NCI-H187 (cell line): ENCODE results near the gene SUPT6H.

Source experiments
- DNase-seq, 2 experiments: peaks; one replicate each; lab custom pipeline; 2025; lab: John Stamatoyannopoulos, UW

The SUPT6H gene

GRCh38 chr17:28661635-28662526 is at the start of gene SUPT6H, which contains the start of gene SDF2:
TSS of gene SUPT6H (plus strand) at chr17:28662205. CDS start at chr17:28673402, 11,197 bp downstream.
TSS of gene SDF2 (minus strand) at chr17:28661906. CDS start at chr17:28661876, 30 bp downstream.
- peak; percentile 46 to 92 for DNase-seq

GRCh38 chr17:28612531-28612930 is 49.5 kb upstream of the SUPT6H start:
- DNase-seq = no peak

DNA sequence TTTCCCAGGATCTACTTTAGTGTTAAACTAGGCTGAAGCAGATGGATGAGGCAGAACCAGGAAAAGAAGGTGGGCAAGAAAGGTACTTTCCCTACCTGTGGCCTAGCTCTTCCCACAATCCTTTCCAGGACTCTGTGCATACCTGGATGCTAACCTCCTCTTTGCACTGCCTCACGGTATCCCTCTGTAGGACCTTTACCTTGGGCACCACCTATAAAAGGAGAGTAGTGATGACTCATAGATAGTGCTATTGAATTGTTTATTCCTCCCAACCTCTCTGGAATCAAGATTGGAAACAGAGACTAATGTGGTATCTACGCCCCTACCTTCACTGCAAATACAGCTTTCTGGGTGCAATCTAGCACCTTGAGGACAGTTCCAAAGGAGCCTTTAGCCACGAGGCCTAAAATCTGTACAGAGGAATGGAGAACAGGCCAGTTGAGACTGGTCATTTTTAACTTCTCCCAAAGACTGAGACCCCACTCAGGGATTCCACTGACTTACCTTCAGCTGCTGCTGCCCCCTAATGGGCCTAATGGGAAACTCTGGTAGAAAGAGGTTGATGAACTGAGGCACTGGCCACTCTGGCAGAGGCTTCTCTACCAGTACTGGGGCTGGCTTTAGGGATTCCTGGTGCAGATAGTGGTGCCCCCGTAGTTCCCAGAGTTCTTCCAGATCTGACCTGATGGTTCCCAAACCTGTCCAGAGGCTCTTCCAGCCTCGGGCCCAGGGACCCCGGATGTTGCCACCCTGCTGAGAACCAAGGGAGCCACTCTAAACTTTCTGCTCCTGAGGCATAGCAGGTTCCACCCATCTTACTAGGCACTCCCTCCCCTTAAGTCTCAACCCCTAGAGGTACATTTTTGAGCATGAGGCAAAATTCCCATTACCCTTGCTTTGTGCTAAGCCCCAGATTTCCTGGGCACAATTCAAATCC is 48.8 kb upstream of the SUPT6H start:
- DNase-seq = no peak

GRCh38 chr17:28613931-28614381 is 48.0 kb upstream of the SUPT6H start, which contains the start of gene RSKR:
TSS of gene RSKR (minus strand) at chr17:28614185. CDS start at chr17:28614161, 24 bp downstream.
- DNase-seq = no peak

DNA sequence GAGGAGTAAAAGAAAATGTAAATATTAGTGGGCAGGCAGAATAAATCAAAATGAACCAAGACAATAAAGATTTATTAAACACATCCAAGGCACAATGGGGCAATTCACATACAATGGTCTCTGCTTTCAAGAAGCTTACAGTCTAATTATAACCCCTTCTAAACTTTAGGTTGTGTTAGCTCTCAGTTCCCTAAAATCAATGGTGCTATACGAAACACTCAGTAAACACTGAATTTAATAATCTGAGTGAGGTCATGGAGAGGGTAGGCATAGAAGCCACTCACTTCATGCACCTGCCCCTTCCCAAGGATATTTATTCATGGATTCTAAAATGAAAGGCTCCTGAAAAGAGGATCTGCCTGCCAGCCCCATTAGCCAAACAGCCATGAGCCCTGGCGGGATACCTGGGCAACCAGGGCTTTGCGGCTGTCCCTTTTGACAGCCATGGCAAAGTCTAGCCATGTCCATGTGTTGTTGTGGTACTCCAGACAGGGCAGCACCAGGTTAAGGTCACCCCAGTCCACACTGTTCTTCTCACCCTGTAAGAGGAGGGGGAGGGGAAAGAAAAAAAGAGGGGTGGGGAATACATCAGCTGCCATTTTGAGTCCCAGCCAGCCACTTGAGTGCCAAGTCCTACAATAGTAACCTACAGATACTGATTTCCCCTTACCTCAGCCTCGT is 46.6 kb upstream of the SUPT6H start:
- no peak for DNase-seq

GRCh38 chr17:28616281-28616680 is 45.7 kb upstream of the SUPT6H start:
- DNase-seq = no peak

- DNase-seq = no peak
Measured at GRCh38 chr17:28618464-28618863, 43.5 kb upstream of the SUPT6H start.

DNA sequence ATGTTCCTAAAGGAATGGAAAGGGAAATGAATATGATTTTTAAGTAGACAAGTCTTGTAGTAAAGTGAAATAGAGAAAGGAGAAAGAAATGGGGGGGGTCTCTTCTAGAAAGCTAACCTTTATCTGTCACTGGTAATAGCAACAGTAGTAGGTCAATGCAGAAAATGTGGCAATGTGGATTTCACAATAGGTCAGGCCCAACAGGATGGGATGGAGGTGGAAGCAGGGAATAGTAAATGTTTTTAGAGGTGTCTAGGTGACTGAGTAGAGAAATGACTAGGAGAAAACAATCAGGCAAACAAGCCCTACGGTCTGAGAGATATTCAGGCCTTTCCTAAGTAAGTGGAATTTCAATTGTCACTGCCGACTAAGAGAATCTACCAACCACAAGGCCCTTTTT is 42.0 kb upstream of the SUPT6H start:
- DNase-seq = no peak

DNA sequence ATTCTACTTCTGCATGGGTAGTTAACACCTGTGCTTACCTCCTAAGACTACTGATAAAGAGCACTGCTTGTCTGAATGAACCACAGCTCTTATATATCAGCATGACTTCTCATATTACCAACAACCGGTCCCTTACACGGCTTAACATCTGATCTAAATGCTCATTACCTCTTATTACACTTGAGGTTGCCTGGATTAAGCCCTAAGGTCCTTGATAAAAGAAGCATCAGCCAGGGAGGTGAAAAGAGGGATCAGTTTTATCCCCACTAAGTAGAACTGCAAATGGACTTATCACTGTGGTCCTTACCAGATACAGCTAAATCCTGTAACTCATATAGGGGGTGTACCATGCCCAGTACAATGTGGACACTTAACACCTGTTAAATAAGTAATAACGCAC is 39.8 kb upstream of the SUPT6H start:
- DNase-seq = no peak

GRCh38 chr17:28623696-28624095 is 38.3 kb upstream of the SUPT6H start:
- no peak for DNase-seq

DNA sequence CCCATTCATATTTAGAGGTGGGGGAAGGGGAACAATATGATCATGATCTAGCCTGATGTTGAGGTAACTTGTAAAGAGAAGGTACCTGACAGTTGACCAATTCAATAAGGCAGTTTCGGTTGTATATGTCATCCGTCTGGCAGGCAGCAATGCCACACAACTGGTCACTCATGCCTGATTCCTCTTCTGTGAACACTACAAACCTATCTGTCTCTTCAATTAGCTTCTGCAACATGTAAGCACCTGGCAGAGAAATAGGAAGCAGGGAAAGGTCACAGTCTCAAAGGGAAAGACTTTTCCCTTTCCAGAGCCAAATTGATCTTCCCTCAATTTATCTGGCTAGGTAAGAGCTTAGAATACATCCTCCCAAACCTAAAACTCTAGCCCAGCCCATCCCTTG is 37.9 kb upstream of the SUPT6H start:
- DNase-seq = no peak

DNA sequence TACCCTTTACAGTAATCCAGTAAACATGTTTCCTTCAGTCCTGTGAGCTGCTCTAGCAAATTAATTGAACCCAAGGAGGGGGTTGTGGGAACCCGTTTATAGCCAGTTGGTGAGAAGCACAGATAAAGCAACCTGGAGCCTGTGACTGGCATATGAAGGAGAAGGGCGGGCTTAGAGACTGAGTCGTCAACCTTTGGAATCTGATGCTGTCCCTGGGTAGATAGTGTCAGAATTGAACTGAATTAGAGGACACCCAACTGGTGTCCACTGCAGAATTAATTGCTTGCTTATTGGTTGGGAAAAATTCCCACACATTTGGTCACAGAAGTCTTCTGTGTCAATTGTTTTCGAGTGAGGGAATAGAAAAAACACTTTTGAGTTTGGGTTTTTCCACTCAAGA is 35.2 kb upstream of the SUPT6H start:
- no peak for DNase-seq

DNA sequence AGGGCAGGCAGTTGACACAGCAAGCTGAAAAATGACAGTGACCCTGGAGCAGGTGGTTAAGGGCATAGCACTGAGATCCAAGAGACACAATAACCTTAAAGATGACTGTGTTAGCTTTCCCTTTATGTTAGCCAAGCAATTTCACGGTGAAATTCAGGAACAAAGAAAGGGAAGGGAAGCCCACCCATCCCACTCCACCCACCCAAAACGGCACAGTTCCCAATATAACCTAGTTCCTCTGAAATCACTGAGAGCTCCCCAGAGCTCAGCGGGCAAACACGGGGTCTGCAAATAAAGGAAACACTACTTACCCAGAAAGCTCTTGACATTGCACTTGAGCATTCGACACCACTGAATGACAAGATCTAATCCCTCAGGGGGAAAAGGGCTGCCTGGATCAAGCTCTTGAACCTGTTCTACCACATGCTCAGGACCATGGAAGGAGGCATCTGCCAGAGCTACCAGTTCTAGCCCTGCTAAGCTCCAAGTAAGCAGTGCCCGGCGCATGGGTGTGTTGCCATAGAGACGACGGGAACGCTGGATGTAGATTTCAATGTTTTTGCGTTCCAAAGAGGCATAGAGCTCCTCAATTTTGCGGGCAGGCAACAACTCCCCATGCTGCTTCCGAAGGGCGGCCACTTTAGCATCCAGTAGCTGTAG is 27.7 kb upstream of the SUPT6H start:
- DNase-seq = peak; percentile 38 to 53

- DNase-seq = no peak
Measured at GRCh38 chr17:28635506-28635905, 26.5 kb upstream of the SUPT6H start.

- no peak for DNase-seq
Measured at GRCh38 chr17:28641579-28641978, 20.4 kb upstream of the SUPT6H start.

DNA sequence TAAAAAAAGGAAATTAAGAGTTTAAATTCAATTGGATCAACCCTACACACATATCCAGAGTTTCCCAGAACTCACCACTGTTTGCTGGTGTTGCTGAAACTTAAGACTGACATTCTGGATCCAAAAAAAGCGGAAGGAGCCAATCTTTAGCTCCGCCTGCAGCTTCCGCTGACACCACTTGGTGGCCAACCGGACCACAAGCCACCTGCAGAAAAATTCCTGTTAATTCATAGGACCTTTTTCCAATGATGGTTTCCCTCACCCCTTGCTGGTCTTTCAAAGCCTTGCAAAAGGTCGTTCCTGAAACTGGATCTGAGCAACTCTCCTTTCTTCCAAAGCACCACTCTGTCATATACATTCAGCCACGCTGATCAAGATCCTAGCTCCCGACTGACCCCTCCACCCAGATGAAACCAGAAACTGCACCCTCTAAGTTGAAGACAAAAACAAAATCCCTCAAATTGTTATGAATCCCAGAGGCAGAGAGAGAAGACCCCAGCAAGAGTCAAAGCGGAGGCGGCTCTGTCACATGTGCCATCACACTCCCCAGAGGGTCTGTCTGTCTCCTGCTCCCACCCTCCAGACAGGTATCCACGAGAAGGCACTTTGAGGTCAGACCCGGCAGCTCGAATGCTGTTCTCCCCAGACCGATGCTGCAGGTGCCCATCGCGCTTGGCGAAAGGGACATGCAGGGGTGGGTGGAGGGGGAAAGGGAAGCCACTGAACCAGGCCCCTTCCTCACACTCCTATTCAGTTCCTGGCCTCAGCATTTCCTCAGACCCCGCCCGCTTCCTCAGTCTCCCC is 17.8 kb upstream of the SUPT6H start:
- DNase-seq = no peak

GRCh38 chr17:28644787-28645575 is 17.0 kb upstream of the SUPT6H start, which contains the start of gene BLTP2:
TSS of gene BLTP2 (minus strand) at chr17:28645158. CDS start at chr17:28645056, 102 bp downstream.
- peak; percentile 79 to 87 for DNase-seq

DNA sequence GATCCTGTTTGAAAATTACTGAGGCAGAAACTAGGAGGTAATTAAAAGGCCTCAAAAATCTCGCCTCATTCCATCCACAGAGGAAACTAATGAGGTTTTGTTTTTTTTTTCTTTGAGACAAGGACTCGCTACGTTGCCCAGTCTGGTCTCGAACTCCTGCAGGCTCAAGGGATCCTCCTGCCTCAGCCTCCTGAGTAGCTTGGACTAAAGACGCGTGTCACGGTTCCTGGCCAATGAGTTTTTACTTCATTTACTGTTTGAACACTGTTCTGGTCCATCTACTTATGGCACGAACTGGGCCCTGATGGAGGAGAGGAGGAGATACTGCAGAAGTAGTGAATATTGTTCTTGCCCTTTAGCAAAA is 16.4 kb upstream of the SUPT6H start:
- no peak for DNase-seq

GRCh38 chr17:28646039-28646754 is 15.8 kb upstream of the SUPT6H start:
- no peak for DNase-seq
